GM23338 (cell line): ENCODE measurements around the gene TGFBRAP1. TPM values are rescaled to one million over a fixed set of nuclear protein-coding genes. Genes with fewer than 3 reads are reported as not detected.

ENCODE experiments used
- ATAC-seq: fragments of 200-7000 bp; cut with Tn5 transposase; 3 replicates; pipeline ENCODE4 v1.9.1; 2020
- DNase-seq: peaks from one replicate; pipeline ENCODE4 v3.0.0-alpha.2; 2015; ENCODE audit warnings: low spot score
- H2AFZ ChIP-seq: fragments of 200-600 bp; sonication (generic); 2 replicates; pipeline ENCODE4 v1.8.0; 2016; ENCODE audit warnings: antibody characterized with exemption, mild to moderate bottlenecking, moderate library complexity
- H3F3A ChIP-seq: fragments of 200-600 bp; sonication (generic); replicated peaks from 2 replicates; pipeline ENCODE4 v1.8.0; 2017; ENCODE audit warnings: antibody characterized with exemption, mixed run types, low read depth
- H3K27ac ChIP-seq: fragments of 200-600 bp; sonication (generic); 2 replicates; pipeline ENCODE4 v1.6.1; 2016; ENCODE audit warnings: low read depth
- H3K27me3 ChIP-seq: fragments of 200-600 bp; sonication (generic); 2 replicates; pipeline ENCODE4 v1.8.0; 2016; ENCODE audit warnings: mild to moderate bottlenecking, mixed run types, moderate library complexity; ENCODE audit not compliant: insufficient read depth
- H3K36me3 ChIP-seq: fragments of 200-600 bp; sonication (generic); 2 replicates; pipeline ENCODE4 v1.8.0; 2016; ENCODE audit warnings: mild to moderate bottlenecking; ENCODE audit not compliant: insufficient read depth
- H3K4me1 ChIP-seq: fragments of 200-600 bp; sonication (generic); 2 replicates; pipeline ENCODE4 v1.8.0; 2016; ENCODE audit warnings: mild to moderate bottlenecking, moderate library complexity; ENCODE audit not compliant: insufficient read depth
- H3K4me2 ChIP-seq: fragments of 200-600 bp; sonication (generic); 2 replicates; pipeline ENCODE4 v1.7.1; 2017; ENCODE audit warnings: mixed run types
- H3K4me3 ChIP-seq: fragments of 200-600 bp; sonication (generic); 2 replicates; pipeline ENCODE4 v1.6.1; 2016; ENCODE audit warnings: mixed run types
- H3K79me2 ChIP-seq: fragments of 200-600 bp; sonication (generic); replicated peaks from 2 replicates; pipeline ENCODE4 v1.8.0; 2017; ENCODE audit warnings: mild to moderate bottlenecking; ENCODE audit not compliant: insufficient read depth
- H3K9me2 ChIP-seq: fragments of 200-600 bp; sonication (generic); 2 replicates; pipeline ENCODE4 v1.8.0; 2017; ENCODE audit not compliant: insufficient read depth
- H4K20me1 ChIP-seq: fragments of 200-600 bp; sonication (generic); replicated peaks from 2 replicates; pipeline ENCODE4 v1.8.0; 2017; ENCODE audit warnings: mild to moderate bottlenecking; ENCODE audit not compliant: insufficient read depth
- H3K27ac Mint-ChIP-seq: 2 replicates; pipeline ENCODE4 v1.8.0; 2020; ENCODE audit warnings: inconsistent platforms, mild to moderate bottlenecking, moderate library complexity, mixed read lengths
- H3K27me3 Mint-ChIP-seq: 3 replicates; pipeline ENCODE4 v1.8.0; 2022; ENCODE audit warnings: low read depth, mild to moderate bottlenecking, moderate library complexity, mixed read lengths, inconsistent platforms; ENCODE audit not compliant: insufficient read depth, poor library complexity
- H3K36me3 Mint-ChIP-seq: 3 replicates; pipeline ENCODE4 v1.8.0; 2021; ENCODE audit warnings: low read depth, mild to moderate bottlenecking, inconsistent platforms, moderate library complexity, mixed read lengths
- H3K4me1 Mint-ChIP-seq: 3 replicates; pipeline ENCODE4 v1.8.0; 2020; ENCODE audit warnings: mild to moderate bottlenecking, inconsistent platforms, mixed read lengths
- H3K4me3 Mint-ChIP-seq: 3 replicates; pipeline ENCODE4 v1.8.0; 2021; ENCODE audit warnings: moderate library complexity, mild to moderate bottlenecking, inconsistent platforms, mixed read lengths
- H3K9me3 Mint-ChIP-seq: 3 replicates; pipeline ENCODE4 v1.8.0; 2020; ENCODE audit warnings: moderate library complexity, mild to moderate bottlenecking, inconsistent platforms, mixed read lengths
- EZH2phosphoT487 ChIP-seq: fragments of 200-600 bp; sonication (generic); IDR thresholded peaks from one replicate; pipeline ENCODE4 v1.8.1; 2018; ENCODE audit warnings: antibody characterized with exemption; ENCODE audit not compliant: unreplicated experiment
- NANOG ChIP-seq: IDR thresholded peaks from 2 replicates; pipeline ENCODE4 v1.6.1; 2016; ENCODE audit warnings: antibody characterized with exemption, borderline replicate concordance
- polyA plus RNA-seq: library from polyadenylated mRNA; unstranded; fragments of >200 nt; fragmentation: Nextera tagmentation; extraction: Ambion mirVana; gene quantifications from 2 replicates; pipeline ENCODE4 v1.2.1, GENCODE V29; 2016
- total RNA-seq: library from RNA; depleted of rRNA; stranded (reverse); fragments of >200 nt; shearing (Covaris generic); gene quantifications from 2 replicates; pipeline ENCODE4 v1.2.3, GENCODE V29; 2014
- TF ChIP-seq, protein P1 (sequence below): fragments of 250-450 bp; sonication (Bioruptor Pico); IDR thresholded peaks from 2 replicates; pipeline ENCODE4 v1.5.0; 2020; ENCODE audit warnings: mild to moderate bottlenecking, moderate library complexity
- TF ChIP-seq, protein P2 (sequence below), 2 experiments: fragments of 200-600 bp in 1 of 2; sonication (generic) in 1 of 2; conservative IDR thresholded peaks; 2 replicates each; pipeline versions ENCODE4 v1.5.1 to v1.6.1; 2016 to 2017; ENCODE audit warnings: antibody characterized with exemption in 2 of 2, low read depth in 2 of 2, mild to moderate bottlenecking in 2 of 2, moderate library complexity in 1 of 2
- TF ChIP-seq, protein P3 (sequence below): IDR thresholded peaks from 2 replicates; pipeline ENCODE4 v1.6.1; 2016; ENCODE audit warnings: antibody characterized with exemption

TGFBRAP1 gene
- total and polyA plus RNA-seq, 2 experiments from 2014 or later = 6.3 to 23.5 TPM

DNA sequence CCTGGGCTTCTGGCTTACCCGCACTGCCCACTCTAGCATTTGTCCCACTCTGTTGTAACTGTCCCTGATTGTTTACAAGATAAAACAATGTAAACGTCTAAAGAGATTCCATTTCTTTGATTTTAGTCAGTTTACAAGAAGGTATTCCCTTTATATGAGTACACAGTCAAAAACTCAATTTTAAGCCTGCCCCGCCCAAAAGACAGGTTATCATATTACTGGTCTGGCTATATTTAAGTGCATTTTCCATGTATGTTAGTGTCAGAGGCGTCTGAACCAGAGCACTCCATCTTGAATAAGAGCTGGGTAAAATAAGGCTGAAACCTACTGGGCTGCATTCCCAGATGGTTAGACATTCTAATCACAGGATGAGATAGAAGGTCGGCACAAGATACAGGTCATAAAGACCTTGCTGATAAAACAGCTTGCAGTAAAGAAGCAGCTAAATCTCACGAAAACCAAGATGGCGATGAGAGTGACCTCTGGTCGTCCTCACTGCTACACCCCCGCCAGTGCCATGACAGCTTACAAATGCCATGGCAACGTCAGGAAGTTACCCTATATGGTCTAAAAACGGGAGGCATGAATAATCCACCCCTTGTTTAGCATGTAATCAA is 73.0 kb downstream of the TGFBRAP1 start (continued):
- TF ChIP-seq, protein P1, sequence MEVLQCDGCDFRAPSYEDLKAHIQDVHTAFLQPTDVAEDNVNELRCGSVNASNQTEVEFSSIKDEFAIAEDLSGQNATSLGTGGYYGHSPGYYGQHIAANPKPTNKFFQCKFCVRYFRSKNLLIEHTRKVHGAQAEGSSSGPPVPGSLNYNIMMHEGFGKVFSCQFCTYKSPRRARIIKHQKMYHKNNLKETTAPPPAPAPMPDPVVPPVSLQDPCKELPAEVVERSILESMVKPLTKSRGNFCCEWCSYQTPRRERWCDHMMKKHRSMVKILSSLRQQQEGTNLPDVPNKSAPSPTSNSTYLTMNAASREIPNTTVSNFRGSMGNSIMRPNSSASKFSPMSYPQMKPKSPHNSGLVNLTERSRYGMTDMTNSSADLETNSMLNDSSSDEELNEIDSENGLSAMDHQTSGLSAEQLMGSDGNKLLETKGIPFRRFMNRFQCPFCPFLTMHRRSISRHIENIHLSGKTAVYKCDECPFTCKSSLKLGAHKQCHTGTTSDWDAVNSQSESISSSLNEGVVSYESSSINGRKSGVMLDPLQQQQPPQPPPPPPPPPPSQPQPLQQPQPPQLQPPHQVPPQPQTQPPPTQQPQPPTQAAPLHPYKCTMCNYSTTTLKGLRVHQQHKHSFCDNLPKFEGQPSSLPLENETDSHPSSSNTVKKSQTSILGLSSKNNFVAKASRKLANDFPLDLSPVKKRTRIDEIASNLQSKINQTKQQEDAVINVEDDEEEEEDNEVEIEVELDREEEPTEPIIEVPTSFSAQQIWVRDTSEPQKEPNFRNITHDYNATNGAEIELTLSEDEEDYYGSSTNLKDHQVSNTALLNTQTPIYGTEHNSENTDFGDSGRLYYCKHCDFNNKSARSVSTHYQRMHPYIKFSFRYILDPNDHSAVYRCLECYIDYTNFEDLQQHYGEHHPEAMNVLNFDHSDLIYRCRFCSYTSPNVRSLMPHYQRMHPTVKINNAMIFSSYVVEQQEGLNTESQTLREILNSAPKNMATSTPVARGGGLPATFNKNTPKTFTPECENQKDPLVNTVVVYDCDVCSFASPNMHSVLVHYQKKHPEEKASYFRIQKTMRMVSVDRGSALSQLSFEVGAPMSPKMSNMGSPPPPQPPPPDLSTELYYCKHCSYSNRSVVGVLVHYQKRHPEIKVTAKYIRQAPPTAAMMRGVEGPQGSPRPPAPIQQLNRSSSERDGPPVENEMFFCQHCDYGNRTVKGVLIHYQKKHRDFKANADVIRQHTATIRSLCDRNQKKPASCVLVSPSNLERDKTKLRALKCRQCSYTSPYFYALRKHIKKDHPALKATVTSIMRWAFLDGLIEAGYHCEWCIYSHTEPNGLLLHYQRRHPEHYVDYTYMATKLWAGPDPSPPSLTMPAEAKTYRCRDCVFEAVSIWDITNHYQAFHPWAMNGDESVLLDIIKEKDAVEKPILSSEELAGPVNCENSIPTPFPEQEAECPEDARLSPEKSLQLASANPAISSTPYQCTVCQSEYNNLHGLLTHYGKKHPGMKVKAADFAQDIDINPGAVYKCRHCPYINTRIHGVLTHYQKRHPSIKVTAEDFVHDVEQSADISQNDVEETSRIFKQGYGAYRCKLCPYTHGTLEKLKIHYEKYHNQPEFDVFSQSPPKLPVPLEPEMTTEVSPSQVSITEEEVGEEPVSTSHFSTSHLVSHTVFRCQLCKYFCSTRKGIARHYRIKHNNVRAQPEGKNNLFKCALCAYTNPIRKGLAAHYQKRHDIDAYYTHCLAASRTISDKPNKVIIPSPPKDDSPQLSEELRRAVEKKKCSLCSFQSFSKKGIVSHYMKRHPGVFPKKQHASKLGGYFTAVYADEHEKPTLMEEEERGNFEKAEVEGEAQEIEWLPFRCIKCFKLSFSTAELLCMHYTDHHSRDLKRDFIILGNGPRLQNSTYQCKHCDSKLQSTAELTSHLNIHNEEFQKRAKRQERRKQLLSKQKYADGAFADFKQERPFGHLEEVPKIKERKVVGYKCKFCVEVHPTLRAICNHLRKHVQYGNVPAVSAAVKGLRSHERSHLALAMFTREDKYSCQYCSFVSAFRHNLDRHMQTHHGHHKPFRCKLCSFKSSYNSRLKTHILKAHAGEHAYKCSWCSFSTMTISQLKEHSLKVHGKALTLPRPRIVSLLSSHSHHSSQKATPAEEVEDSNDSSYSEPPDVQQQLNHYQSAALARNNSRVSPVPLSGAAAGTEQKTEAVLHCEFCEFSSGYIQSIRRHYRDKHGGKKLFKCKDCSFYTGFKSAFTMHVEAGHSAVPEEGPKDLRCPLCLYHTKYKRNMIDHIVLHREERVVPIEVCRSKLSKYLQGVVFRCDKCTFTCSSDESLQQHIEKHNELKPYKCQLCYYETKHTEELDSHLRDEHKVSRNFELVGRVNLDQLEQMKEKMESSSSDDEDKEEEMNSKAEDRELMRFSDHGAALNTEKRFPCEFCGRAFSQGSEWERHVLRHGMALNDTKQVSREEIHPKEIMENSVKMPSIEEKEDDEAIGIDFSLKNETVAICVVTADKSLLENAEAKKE (CRISPR knock-in tag) = no peak

DNA sequence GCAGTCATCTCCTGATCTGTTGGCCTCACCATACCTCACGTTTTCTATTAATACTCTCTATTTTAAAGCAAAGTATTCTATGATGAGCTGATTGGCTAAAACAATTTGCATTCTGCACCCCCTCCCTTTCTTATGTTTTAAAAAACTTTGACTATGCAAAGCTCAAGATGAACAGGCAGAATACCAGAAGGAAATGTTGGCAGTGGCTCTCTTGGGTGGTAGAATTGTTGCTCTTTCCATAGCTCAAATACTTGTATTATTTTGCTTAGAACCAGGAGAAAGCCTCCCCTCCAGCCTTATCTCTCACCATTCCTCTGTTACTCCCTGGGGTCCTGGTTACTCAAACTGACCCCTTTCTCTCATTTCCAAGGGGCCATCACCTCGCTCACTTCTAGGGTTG is 73.6 kb downstream of the TGFBRAP1 start:
- Mint-ChIP-seq H3K9me3 (peaks cover 9% of the 10 kb centered on the region; the same call in 2 of the 3 replicates), H3K4me1 (peaks cover 8% of the 10 kb centered on the region), H3K27ac (peak overlapping the region; percentile 58), H3K36me3 (0 out of 3 replicates have a peak, but pooled peaks cover 2% of the 10 kb centered on the region), H3K27me3 (peaks cover 4% of the 10 kb centered on the region), H3K4me3 (no peak overlapping the region)
- peaks cover 4% of the 10 kb centered on the region; the same call in 1 of the 2 replicates for H3K4me1 ChIP-seq
- H3K36me3 ChIP-seq = no peaks in the 10 kb centered on the region
- H3K27ac ChIP-seq = no peak overlapping the region
- no peak overlapping the region for H2AFZ ChIP-seq
- H3K9me2 ChIP-seq = no peaks in the 10 kb centered on the region; the same call in none of the 2 replicates
- H3K27me3 ChIP-seq = no peaks in the 10 kb centered on the region
- H3K79me2 ChIP-seq = no peaks in the 10 kb centered on the region
- H3K4me2 ChIP-seq = no peak overlapping the region
- H4K20me1 ChIP-seq = no peaks in the 10 kb centered on the region
- H3F3A ChIP-seq = no peaks in the 10 kb centered on the region
- no peak for DNase-seq
- no peak for ATAC-seq
- H3K4me3 ChIP-seq = no peak overlapping the region
- TF ChIP-seq, protein P1 (CRISPR knock-in tag) = no peak
- TF ChIP-seq NANOG = no peak
- TF ChIP-seq EZH2phosphoT487 = no peak
- TF ChIP-seq, protein P2, sequence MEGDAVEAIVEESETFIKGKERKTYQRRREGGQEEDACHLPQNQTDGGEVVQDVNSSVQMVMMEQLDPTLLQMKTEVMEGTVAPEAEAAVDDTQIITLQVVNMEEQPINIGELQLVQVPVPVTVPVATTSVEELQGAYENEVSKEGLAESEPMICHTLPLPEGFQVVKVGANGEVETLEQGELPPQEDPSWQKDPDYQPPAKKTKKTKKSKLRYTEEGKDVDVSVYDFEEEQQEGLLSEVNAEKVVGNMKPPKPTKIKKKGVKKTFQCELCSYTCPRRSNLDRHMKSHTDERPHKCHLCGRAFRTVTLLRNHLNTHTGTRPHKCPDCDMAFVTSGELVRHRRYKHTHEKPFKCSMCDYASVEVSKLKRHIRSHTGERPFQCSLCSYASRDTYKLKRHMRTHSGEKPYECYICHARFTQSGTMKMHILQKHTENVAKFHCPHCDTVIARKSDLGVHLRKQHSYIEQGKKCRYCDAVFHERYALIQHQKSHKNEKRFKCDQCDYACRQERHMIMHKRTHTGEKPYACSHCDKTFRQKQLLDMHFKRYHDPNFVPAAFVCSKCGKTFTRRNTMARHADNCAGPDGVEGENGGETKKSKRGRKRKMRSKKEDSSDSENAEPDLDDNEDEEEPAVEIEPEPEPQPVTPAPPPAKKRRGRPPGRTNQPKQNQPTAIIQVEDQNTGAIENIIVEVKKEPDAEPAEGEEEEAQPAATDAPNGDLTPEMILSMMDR (conservative IDR thresholded peaks at IDR 0.05; ENCODE audit: low read depth in 2 of 2) = no peak
- TF ChIP-seq, protein P3, sequence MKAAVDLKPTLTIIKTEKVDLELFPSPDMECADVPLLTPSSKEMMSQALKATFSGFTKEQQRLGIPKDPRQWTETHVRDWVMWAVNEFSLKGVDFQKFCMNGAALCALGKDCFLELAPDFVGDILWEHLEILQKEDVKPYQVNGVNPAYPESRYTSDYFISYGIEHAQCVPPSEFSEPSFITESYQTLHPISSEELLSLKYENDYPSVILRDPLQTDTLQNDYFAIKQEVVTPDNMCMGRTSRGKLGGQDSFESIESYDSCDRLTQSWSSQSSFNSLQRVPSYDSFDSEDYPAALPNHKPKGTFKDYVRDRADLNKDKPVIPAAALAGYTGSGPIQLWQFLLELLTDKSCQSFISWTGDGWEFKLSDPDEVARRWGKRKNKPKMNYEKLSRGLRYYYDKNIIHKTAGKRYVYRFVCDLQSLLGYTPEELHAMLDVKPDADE = no peak
